Measurements from ENCODE around the gene FANK1.

DNA sequence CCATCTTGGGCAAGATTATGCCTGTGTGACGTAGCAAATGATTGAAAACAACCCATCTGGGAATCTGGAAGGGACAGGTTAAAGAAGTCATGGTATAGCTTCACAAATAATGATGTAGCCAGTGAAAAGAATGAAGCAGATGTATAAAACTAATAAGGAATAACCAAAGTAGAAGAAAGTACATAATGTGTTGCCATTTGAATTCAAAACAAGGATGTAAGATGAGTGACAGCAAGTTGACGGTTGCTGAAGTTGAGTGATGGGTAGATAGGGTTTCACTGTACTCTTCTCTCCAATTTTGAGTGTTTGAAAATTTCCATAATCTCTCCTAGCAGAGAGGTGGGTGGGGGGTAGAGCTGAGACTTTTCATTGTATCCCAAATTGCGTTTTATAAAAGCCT lies 133.6 kb downstream of the FANK1 start:
- no peak for TF ChIP-seq POLR2A (IDR thresholded peaks at IDR 0.05; ENCODE audit: low read depth, low read length)
- TF ChIP-seq POLR2AphosphoS5 (IDR thresholded peaks at IDR 0.05; ENCODE audit: low read depth, low read length) = no peak
- no peak for TF ChIP-seq TAF1 (IDR thresholded peaks at IDR 0.05; ENCODE audit: borderline replicate concordance, low read depth, low read length)
